HCT116 (cell line): ENCODE results near the gene CD28. TPM values are rescaled to one million over a fixed set of nuclear protein-coding genes. Genes with fewer than 3 reads are reported as not detected.

ENCODE experiments used
- ATAC-seq: fragments of 200-7000 bp; cut with Tn5 transposase; 2 replicates; pipeline ENCODE4 v1.9.1; 2020; ENCODE audit warnings: mild to moderate bottlenecking, moderate library complexity
- BruUV-seq: library from RNA; stranded (reverse); fragments of 400-500 nt; replicated peaks from 2 replicates; lab custom pipeline; 2021; lab: Mats Ljungman, UMichigan
- CTCF ChIA-PET: fragments of 300-600 bp; sonication (Branson Sonifier 250); formaldehyde crosslinking; loops from one replicate; lab custom pipeline; 2021; ENCODE audit warnings: antibody characterized with exemption; lab: Charles Lee
- POLR2A ChIA-PET: fragments of 300-600, 350-600 bp; sonication (Branson Sonifier 250); formaldehyde crosslinking; loops from one replicate; lab custom pipeline; 2021; ENCODE audit warnings: antibody characterized with exemption; lab: Charles Lee
- RAD21 ChIA-PET, 2 experiments: fragments of 300-600 bp; sonication (Branson Sonifier 250); formaldehyde crosslinking; loops; one replicate each; lab custom pipeline; 2023; ENCODE audit warnings: low total read pairs in 2 of 2; ENCODE audit not compliant: uncharacterized antibody in 2 of 2, unreplicated experiment in 2 of 2, low non-redundant PET in 1 of 2; lab: Charles Lee
- DNase-seq: peaks from one replicate; pipeline ENCODE4 v3.0.0-alpha.2; 2010; ENCODE audit warnings: low read depth, low spot score
- H2AFZ ChIP-seq: fragments of 200-600 bp; shearing (Covaris generic), sonication (generic); 2 replicates; pipeline ENCODE4 v1.6.1; 2017; ENCODE audit warnings: low read depth, mixed run types, mixed read lengths, antibody characterized with exemption, low read length; ENCODE audit not compliant: poor library complexity, severe bottlenecking
- H3K27ac ChIP-seq: 2 replicates; pipeline ENCODE4 v1.5.1; 2012; ENCODE audit warnings: low read depth, low read length
- H3K27me3 ChIP-seq: fragments of 200-600 bp; sonication (generic); 2 replicates; pipeline ENCODE4 v1.6.1; 2016; ENCODE audit warnings: mixed run types, low read length, mixed read lengths; ENCODE audit not compliant: insufficient read depth
- H3K36me3 ChIP-seq, 2 experiments: fragments of 200-500 bp in 1 of 2; fragments of 200-600 bp in 1 of 2; sonication (Bioruptor generic) in 1 of 2; sonication (generic) in 1 of 2; 2 replicates each; pipeline versions ENCODE4 v1.5.1 to v1.6.1; 2014 to 2016; ENCODE audit warnings: low read length in 2 of 2, inconsistent platforms in 1 of 2, mixed read lengths in 1 of 2, mixed run types in 1 of 2; ENCODE audit not compliant: insufficient read depth in 2 of 2, control insufficient read depth in 1 of 2
- H3K4me1 ChIP-seq, 2 experiments: fragments of 200-600 bp in 1 of 2; sonication (generic) in 1 of 2; 2 replicates each; pipeline versions ENCODE4 v1.5.1 to v1.6.1; 2012 to 2017; ENCODE audit warnings: low read length in 2 of 2, inconsistent platforms in 1 of 2, mild to moderate bottlenecking in 1 of 2, mixed read lengths in 1 of 2, mixed run types in 1 of 2, moderate library complexity in 1 of 2; ENCODE audit not compliant: insufficient read depth in 2 of 2, control insufficient read depth in 1 of 2
- H3K4me2 ChIP-seq: fragments of 200-600 bp; sonication (generic); 2 replicates; pipeline ENCODE4 v1.6.1; 2017; ENCODE audit warnings: mixed run types, low read length, mixed read lengths
- H3K4me3 ChIP-seq, 2 experiments: fragments of 200-600 bp in 1 of 2; sonication (generic) in 1 of 2; replicated peaks in 1 of 2; 2 replicates each; pipeline ENCODE4 v1.5.1; 2011 to 2016; ENCODE audit warnings: low read length in 2 of 2, control low read depth in 1 of 2, low read depth in 1 of 2, mild to moderate bottlenecking in 1 of 2, mixed read lengths in 1 of 2, mixed run types in 1 of 2
- H3K79me2 ChIP-seq: fragments of 200-600 bp; sonication (generic); 2 replicates; pipeline ENCODE4 v1.6.1; 2017; ENCODE audit warnings: mild to moderate bottlenecking, mixed run types, low read length, moderate library complexity, mixed read lengths; ENCODE audit not compliant: insufficient read depth
- H3K9ac ChIP-seq: fragments of 200-600 bp; sonication (generic); 2 replicates; pipeline ENCODE4 v1.6.1; 2016; ENCODE audit warnings: low read length, mixed read lengths
- H3K9me2 ChIP-seq: fragments of 200-600 bp; sonication (generic), shearing (Covaris generic); 2 replicates; pipeline ENCODE4 v1.6.1; 2017; ENCODE audit warnings: mixed run types, mild to moderate bottlenecking, moderate library complexity; ENCODE audit not compliant: insufficient read depth
- H3K9me3 ChIP-seq, 2 experiments: fragments of 200-500 bp in 1 of 2; fragments of 200-600 bp in 1 of 2; sonication (Bioruptor generic) in 1 of 2; sonication (generic) in 1 of 2; 2 replicates each; pipeline ENCODE4 v1.6.1; 2014 to 2017; ENCODE audit warnings: low read length in 2 of 2, mixed read lengths in 2 of 2, inconsistent platforms in 1 of 2, low read depth in 1 of 2, mild to moderate bottlenecking in 1 of 2, mixed run types in 1 of 2, moderate library complexity in 1 of 2; ENCODE audit not compliant: control insufficient read depth in 1 of 2, insufficient read depth in 1 of 2
- H4K20me1 ChIP-seq: fragments of 200-600 bp; sonication (generic), shearing (Covaris generic); 2 replicates; pipeline ENCODE4 v1.6.1; 2017; ENCODE audit warnings: mixed run types, mild to moderate bottlenecking, moderate library complexity; ENCODE audit not compliant: insufficient read depth
- CBX3 ChIP-seq: IDR thresholded peaks from 2 replicates; pipeline ENCODE4 v1.6.1; 2012; ENCODE audit warnings: low read depth
- CEBPB ChIP-seq: IDR thresholded peaks from 2 replicates; pipeline ENCODE4 v1.6.1; 2012; ENCODE audit warnings: low read depth
- CTCF ChIP-seq, 3 experiments: fragments of 200-600 bp in 1 of 3; sonication (generic) in 1 of 3; IDR thresholded peaks in 2 of 3; conservative IDR thresholded peaks in 1 of 3; 2 replicates each; pipeline ENCODE4 v1.5.1; 2012 to 2017; ENCODE audit warnings: low read depth in 2 of 3, low read length in 2 of 3, antibody characterized with exemption in 1 of 3, borderline replicate concordance in 1 of 3, control low read depth in 1 of 3, mild to moderate bottlenecking in 1 of 3, mixed read lengths in 1 of 3, mixed run types in 1 of 3, moderate library complexity in 1 of 3; ENCODE audit not compliant: insufficient read depth in 1 of 3
- POLR2A ChIP-seq: IDR thresholded peaks from 2 replicates; pipeline ENCODE4 v1.7.0; 2011; ENCODE audit warnings: borderline replicate concordance; ENCODE audit not compliant: insufficient read depth, insufficient read length; ENCODE audit errors: extremely low read depth
- POLR2AphosphoS5 ChIP-seq: IDR thresholded peaks from 2 replicates; pipeline ENCODE4 v1.6.1; 2011; ENCODE audit warnings: mild to moderate bottlenecking, low read depth, low read length, moderate library complexity
- REST ChIP-seq: IDR thresholded peaks from 2 replicates; pipeline ENCODE4 v1.6.1; 2012; ENCODE audit warnings: low read depth
- SP1 ChIP-seq: IDR thresholded peaks from 2 replicates; pipeline ENCODE4 v1.6.1; 2012; ENCODE audit warnings: low read depth
- YY1 ChIP-seq: IDR thresholded peaks from 2 replicates; pipeline ENCODE4 v1.6.1; 2011; ENCODE audit warnings: low read length, low read depth, moderate library complexity, mild to moderate bottlenecking; ENCODE audit not compliant: insufficient replicate concordance; ENCODE audit errors: extremely low read depth
- ZFX ChIP-seq: fragments of 450-650 bp; IDR thresholded peaks from 2 replicates; pipeline ENCODE4 v1.6.1; 2017
- intact Hi-C: fragments of 100-400 bp; cut with micrococcal nuclease; formaldehyde crosslinking; loops from 2 replicates; pipeline ENCODE4 v1.10.0; 2022
- total RNA-seq: library from RNA; stranded (reverse); gene quantifications from one replicate; pipeline ENCODE4 v1.2.1, GENCODE V29; 2021; ENCODE audit not compliant: unreplicated experiment

CD28 gene
- total RNA-seq, 1 experiment from 2014 or later: 0.37 TPM

GRCh38 chr2:203741566-203741965 is 35.1 kb downstream of the CD28 start:
- DNase-seq (no peak), ATAC-seq (no peak)
- TF ChIP-seq YY1: no peak
- no peak for TF ChIP-seq SP1
- no peak for TF ChIP-seq POLR2A
- TF ChIP-seq POLR2AphosphoS5: no peak
- TF ChIP-seq CEBPB: no peak
- no peak for TF ChIP-seq REST
- no peak for TF ChIP-seq CTCF (IDR thresholded peaks at IDR 0.05 in 2 of 3, conservative IDR thresholded peaks at IDR 0.05 in 1 of 3; ENCODE audit: borderline replicate concordance in 1 of 3, insufficient read depth in 1 of 3, low read depth in 2 of 3, low read length in 2 of 3)
- no peak for TF ChIP-seq ZFX
- TF ChIP-seq CBX3: no peak
- no peak overlapping the region for H3K9ac ChIP-seq
- intact Hi-C loops: no loop called here
- no peaks in the 10 kb centered on the region for H3K79me2 ChIP-seq
- BruUV-seq: no TSS peak
- H2AFZ ChIP-seq: no peak overlapping the region
- no peak overlapping the region for H3K4me2 ChIP-seq
- no peak overlapping the region for H3K27ac ChIP-seq
- ChIA-PET CTCF (no interaction called here), RAD21 (no interaction called here), POLR2A (no interaction called here)
- no peaks in the 10 kb centered on the region for H3K9me3 ChIP-seq
- H3K27me3 ChIP-seq: no peaks in the 10 kb centered on the region
- no peaks in the 10 kb centered on the region for H3K9me2 ChIP-seq
- no peak overlapping the region for H3K4me3 ChIP-seq
- H4K20me1 ChIP-seq: no peaks in the 10 kb centered on the region
- no peaks in the 10 kb centered on the region for H3K4me1 ChIP-seq
- H3K36me3 ChIP-seq: no peaks in the 10 kb centered on the region
